Astrocyte of the cerebellum (primary cell): ENCODE results near the gene DDX4.
"Not testable (repeated sequence)": the region's sequence is repeated elsewhere in the genome, so short reads cannot be mapped to it uniquely, and the experiment has no call there.

Experiments used
- DNase-seq: peaks from one replicate; pipeline ENCODE4 v3.0.0-alpha.2; 2011; ENCODE audit warnings: low read depth
- H3K4me3 ChIP-seq: 2 replicates; pipeline ENCODE4 v1.5.1; 2011; ENCODE audit warnings: mild to moderate bottlenecking, low read depth, low read length, moderate library complexity
- CTCF ChIP-seq: IDR thresholded peaks from 2 replicates; pipeline ENCODE4 v1.5.1; 2012; ENCODE audit warnings: low read length, low read depth, moderate library complexity, mild to moderate bottlenecking; ENCODE audit errors: missing control alignments
- in situ Hi-C: cut with HindIII; loops from 2 replicates; pipeline ENCODE4 v1.10.0; 2017; ENCODE audit warnings: low sequenced_read_pairs

Gene DDX4

GRCh38 chr5:55771175-55771655 lies 33.4 kb downstream of the DDX4 start:
- no peak for DNase-seq
- TF ChIP-seq CTCF = no peak
- H3K4me3 ChIP-seq = no peak overlapping the region
- in situ Hi-C loops = no loop called here

DNA sequence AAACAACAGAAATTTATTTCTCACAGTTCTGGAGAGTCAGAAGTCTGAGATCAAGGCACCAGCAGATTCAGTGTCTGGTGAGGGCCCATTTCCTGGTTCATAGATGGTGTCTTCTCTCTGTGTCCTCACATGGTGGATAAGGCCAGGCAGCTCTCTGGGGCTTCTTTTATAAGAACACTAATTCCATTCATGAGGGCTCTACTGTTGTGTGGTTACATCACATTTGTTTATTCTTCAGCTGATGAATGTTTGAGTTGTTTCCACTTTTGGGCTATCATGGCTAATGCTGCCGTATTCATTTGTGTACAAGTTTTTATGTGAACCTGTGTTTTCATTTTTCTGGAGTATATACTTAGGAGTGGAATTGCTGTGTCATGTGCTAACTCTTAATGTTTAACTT lies 35.2 kb downstream of the DDX4 start:
- H3K4me3 ChIP-seq = no peak overlapping the region
- TF ChIP-seq CTCF = no peak
- in situ Hi-C loops = no loop called here
- DNase-seq = no peak

GRCh38 chr5:55777332-55777731 lies 39.5 kb downstream of the DDX4 start:
- H3K4me3 ChIP-seq = no peak overlapping the region
- in situ Hi-C loops = no loop called here
- no peak for TF ChIP-seq CTCF
- no peak for DNase-seq

DNA sequence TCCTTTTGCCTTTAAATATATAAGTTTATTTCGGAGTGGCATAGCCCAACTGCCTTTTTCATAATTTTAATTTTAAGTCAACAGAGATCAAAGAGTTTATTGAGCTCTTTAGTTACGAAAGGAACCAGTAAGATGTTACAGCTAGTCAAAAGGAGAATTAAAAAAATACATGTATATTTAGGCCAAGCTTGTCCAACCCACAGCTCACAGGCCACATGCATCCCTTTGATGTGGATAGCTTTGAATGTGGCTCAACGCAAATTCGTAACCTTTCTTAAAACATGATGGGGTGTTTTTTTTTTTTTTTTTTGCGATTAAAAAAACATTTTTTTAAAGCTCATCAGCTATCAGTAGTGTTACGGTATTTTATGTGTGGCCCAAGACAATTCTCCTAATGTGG lies 63.1 kb downstream of the DDX4 start:
- TF ChIP-seq CTCF = no peak
- DNase-seq = no peak
- in situ Hi-C loops = no loop called here
- H3K4me3 ChIP-seq = no peak overlapping the region

GRCh38 chr5:55808814-55809213 lies 71.0 kb downstream of the DDX4 start:
- H3K4me3 ChIP-seq, DNase-seq, in situ Hi-C loops: not testable (repeated sequence)

DNA sequence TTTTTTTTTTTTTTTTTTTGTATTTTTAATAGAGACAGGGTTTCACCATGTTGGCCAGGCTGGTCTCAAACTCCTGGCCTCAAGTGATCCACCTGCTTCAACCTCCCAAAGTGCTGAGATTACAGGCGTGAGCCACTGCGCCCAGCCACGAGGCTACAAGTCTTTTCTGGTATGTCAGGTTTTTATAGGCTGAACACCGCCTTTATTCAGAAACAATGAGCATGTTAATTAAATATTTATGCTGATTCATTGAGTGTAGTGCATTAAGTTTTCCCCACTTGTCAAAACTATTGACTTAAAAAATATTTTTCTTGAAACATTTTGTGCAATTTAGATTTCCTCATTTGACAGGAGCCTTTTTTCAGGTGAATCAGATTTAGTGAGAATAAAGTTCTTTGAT lies 78.1 kb downstream of the DDX4 start:
- in situ Hi-C loops, H3K4me3 ChIP-seq, DNase-seq: not testable (repeated sequence)

- no peak overlapping the region for H3K4me3 ChIP-seq
- peak; percentile 84 for DNase-seq
- no peak for TF ChIP-seq CTCF
- in situ Hi-C loops = no loop called here
These were observed 78.5 kb downstream of the DDX4 start for GRCh38 chr5:55816342-55816741.

- in situ Hi-C loops = no loop called here
- no peak for TF ChIP-seq CTCF
- no peak for DNase-seq
- no peak overlapping the region for H3K4me3 ChIP-seq
These were observed 79.2 kb downstream of the DDX4 start for GRCh38 chr5:55817030-55817429.
